Calu3 (cell line): ENCODE data around the gene OR11L1. TPM values are rescaled to one million over a fixed set of nuclear protein-coding genes. Genes with fewer than 3 reads are reported as not detected.

Experiments used
- BruUV-seq: library from RNA; stranded (reverse); fragments of 400-500 nt; replicated peaks from 2 replicates; lab custom pipeline; 2021; lab: Mats Ljungman, UMichigan
- CTCF ChIA-PET: fragments of 300-600 bp; sonication (Branson Sonifier 250); formaldehyde crosslinking; loops from one replicate; lab custom pipeline; 2022; ENCODE audit warnings: antibody characterized with exemption; lab: Charles Lee
- DNase-seq: peaks from one replicate; pipeline ENCODE4 v3.0.0; 2022
- H3K27ac Mint-ChIP-seq: one replicate; pipeline ENCODE4 v1.8.0; 2022; ENCODE audit warnings: mixed read lengths; ENCODE audit not compliant: unreplicated experiment
- H3K27me3 Mint-ChIP-seq: one replicate; pipeline ENCODE4 v1.8.0; 2022; ENCODE audit warnings: mixed read lengths; ENCODE audit not compliant: unreplicated experiment
- H3K36me3 Mint-ChIP-seq: one replicate; pipeline ENCODE4 v1.8.0; 2022; ENCODE audit warnings: mild to moderate bottlenecking, moderate library complexity, mixed read lengths; ENCODE audit not compliant: insufficient read depth, unreplicated experiment
- H3K4me1 Mint-ChIP-seq: one replicate; pipeline ENCODE4 v1.8.0; 2022; ENCODE audit warnings: mild to moderate bottlenecking, low read depth, mixed read lengths; ENCODE audit not compliant: unreplicated experiment
- H3K4me3 Mint-ChIP-seq: one replicate; pipeline ENCODE4 v1.8.0; 2022; ENCODE audit warnings: mild to moderate bottlenecking, low read depth, moderate library complexity, mixed read lengths; ENCODE audit not compliant: unreplicated experiment
- H3K9me3 Mint-ChIP-seq: one replicate; pipeline ENCODE4 v1.8.0; 2022; ENCODE audit warnings: low read depth, mixed read lengths; ENCODE audit not compliant: unreplicated experiment
- intact Hi-C: fragments of 100-400 bp; cut with micrococcal nuclease; formaldehyde crosslinking; loops from one replicate; pipeline ENCODE4 v1.10.0; 2022; ENCODE audit not compliant: unreplicated experiment
- total RNA-seq: library from RNA; stranded (reverse); gene quantifications from 2 replicates; pipeline ENCODE4 v1.2.3, GENCODE V29; 2022
- TF ChIP-seq, protein P1 (sequence below): fragments of 200-600 bp; IDR thresholded peaks from one replicate; pipeline ENCODE4 v1.8.0; 2022; ENCODE audit warnings: antibody characterized with exemption; ENCODE audit not compliant: unreplicated experiment

The OR11L1 gene
- total RNA-seq, 1 experiment from 2014 or later = not detected

GRCh38 chr1:247855911-247856310 is 14.2 kb upstream of the OR11L1 start:
- no peak overlapping the region for H3K4me3 Mint-ChIP-seq
- BruUV-seq = no TSS peak
- H3K27ac Mint-ChIP-seq = no peak overlapping the region
- H3K4me1 Mint-ChIP-seq = no peaks in the 10 kb centered on the region
- no peaks in the 10 kb centered on the region for H3K27me3 Mint-ChIP-seq
- no peaks in the 10 kb centered on the region for H3K36me3 Mint-ChIP-seq
- CTCF ChIA-PET = no interaction called here
- TF ChIP-seq, protein P1, sequence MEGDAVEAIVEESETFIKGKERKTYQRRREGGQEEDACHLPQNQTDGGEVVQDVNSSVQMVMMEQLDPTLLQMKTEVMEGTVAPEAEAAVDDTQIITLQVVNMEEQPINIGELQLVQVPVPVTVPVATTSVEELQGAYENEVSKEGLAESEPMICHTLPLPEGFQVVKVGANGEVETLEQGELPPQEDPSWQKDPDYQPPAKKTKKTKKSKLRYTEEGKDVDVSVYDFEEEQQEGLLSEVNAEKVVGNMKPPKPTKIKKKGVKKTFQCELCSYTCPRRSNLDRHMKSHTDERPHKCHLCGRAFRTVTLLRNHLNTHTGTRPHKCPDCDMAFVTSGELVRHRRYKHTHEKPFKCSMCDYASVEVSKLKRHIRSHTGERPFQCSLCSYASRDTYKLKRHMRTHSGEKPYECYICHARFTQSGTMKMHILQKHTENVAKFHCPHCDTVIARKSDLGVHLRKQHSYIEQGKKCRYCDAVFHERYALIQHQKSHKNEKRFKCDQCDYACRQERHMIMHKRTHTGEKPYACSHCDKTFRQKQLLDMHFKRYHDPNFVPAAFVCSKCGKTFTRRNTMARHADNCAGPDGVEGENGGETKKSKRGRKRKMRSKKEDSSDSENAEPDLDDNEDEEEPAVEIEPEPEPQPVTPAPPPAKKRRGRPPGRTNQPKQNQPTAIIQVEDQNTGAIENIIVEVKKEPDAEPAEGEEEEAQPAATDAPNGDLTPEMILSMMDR = no peak
- H3K9me3 Mint-ChIP-seq = peaks cover 32% of the 10 kb centered on the region
- intact Hi-C loops = no loop called here
- no peak for DNase-seq

DNA sequence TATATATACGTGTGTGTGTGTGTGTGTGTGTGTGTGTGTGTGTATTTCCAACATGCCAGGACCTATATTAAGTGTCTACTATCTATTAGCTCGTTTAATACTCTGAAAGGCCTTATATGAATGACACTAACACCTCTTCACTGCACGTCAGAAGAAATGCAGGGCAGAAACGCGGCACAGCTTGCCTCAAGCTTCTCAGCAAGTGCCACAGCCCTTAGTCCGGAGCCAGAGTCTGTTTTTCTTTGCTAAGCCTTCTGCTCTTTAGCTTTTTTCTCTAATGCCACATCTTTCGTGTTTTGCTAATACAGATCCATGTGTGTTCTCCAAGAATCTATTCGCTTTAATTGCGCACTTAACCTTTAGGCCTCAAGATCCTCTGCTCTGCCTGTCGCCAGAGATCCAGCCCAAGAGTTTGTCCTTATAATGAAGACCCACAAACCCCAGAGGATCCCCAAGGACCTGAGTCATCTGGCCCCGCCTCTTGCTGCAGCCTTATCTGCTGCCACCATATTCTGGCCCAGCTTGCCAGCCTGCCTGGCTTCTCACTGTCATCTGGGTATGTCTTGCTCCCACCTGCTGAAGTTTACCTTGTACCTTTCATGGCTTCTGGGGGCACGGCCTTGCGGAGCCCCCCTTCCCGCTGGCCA is 13.3 kb upstream of the OR11L1 start:
- intact Hi-C loops = no loop called here
- CTCF ChIA-PET = no interaction called here

GRCh38 chr1:247849616-247850015 is 7.9 kb upstream of the OR11L1 start:
- Mint-ChIP-seq H3K4me1 (no peaks in the 10 kb centered on the region), H3K9me3 (peaks cover 21% of the 10 kb centered on the region), H3K27me3 (no peaks in the 10 kb centered on the region), H3K36me3 (no peaks in the 10 kb centered on the region), H3K4me3 (no peak overlapping the region), H3K27ac (no peak overlapping the region)
- BruUV-seq = no TSS peak
- no peak for DNase-seq
- TF ChIP-seq, protein P1 = no peak
- intact Hi-C loops = no loop called here
- CTCF ChIA-PET = no interaction called here

More for the DNA sequence above, 13.3 kb upstream of the OR11L1 start:
- Mint-ChIP-seq H3K27me3 (no peaks in the 10 kb centered on the region), H3K4me3 (no peak overlapping the region), H3K36me3 (no peaks in the 10 kb centered on the region), H3K27ac (no peak overlapping the region), H3K9me3 (peaks cover 32% of the 10 kb centered on the region), H3K4me1 (no peaks in the 10 kb centered on the region)
- TF ChIP-seq, protein P1 = no peak
- no TSS peak for BruUV-seq
- no peak for DNase-seq

DNA sequence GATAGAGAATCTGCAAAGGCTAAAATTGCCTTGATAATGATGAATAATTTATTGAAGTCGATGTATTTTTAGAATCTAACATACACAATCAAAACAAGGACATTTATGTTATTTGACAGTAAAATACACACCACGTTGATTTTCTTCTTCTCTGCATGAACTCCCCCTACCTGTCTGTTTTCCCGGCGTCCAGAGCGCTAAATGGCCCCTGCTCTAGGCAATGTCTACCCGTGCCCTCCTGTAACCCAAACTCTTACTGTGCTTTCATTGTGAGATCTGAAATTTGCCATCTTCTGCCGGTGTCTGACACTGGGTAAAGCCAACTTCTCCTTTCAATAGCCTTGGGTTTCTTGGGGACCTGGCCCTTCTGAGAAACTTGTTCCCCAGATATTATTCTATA is 6.7 kb upstream of the OR11L1 start:
- DNase-seq = no peak
- CTCF ChIA-PET = no interaction called here
- Mint-ChIP-seq H3K9me3 (peaks cover 16% of the 10 kb centered on the region), H3K4me1 (no peaks in the 10 kb centered on the region), H3K27ac (no peak overlapping the region), H3K27me3 (no peaks in the 10 kb centered on the region), H3K4me3 (no peak overlapping the region), H3K36me3 (no peaks in the 10 kb centered on the region)
- intact Hi-C loops = no loop called here
- no TSS peak for BruUV-seq
- TF ChIP-seq, protein P1 = no peak
